ENCODE results near the gene CCDC85B. TPM values are rescaled to one million over a fixed set of nuclear protein-coding genes. Genes with fewer than 3 reads are reported as not detected.

Gene CCDC85B
- total and polyA plus RNA-seq, 2 of the 13 experiments (the other 11 are each of a cell fraction or from before 2014, with no cell fraction given), result 8.2 to 19.5 TPM

GRCh38 chr11:65861165-65861505 lies 29.3 kb upstream of the CCDC85B start (continued):
- TF ChIP-seq ZNF33B (CRISPR knock-in tag; IDR thresholded peaks at IDR 0.05) (no peak), HNF1A (IDR thresholded peaks at IDR 0.05; ENCODE audit: low read depth) (no peak), HNF1A (CRISPR knock-in tag; IDR thresholded peaks at IDR 0.05; ENCODE audit: borderline replicate concordance) (no peak), PPARG (CRISPR knock-in tag; conservative IDR thresholded peaks at IDR 0.05) (no peak), ZNF44 (CRISPR knock-in tag; IDR thresholded peaks at IDR 0.05) (0 out of 2 replicates have a peak, but pooled peaks have one; percentile 4), ZNF569 (CRISPR knock-in tag; IDR thresholded peaks at IDR 0.05; ENCODE audit: borderline replicate concordance) (0 out of 2 replicates have a peak, but pooled peaks have one; percentile 4), RARG (CRISPR knock-in tag; IDR thresholded peaks at IDR 0.05; ENCODE audit: low read depth) (0 out of 2 replicates have a peak, but pooled peaks have one; percentile 8), MYC (CRISPR knock-in tag; IDR thresholded peaks at IDR 0.05; ENCODE audit: borderline replicate concordance) (0 out of 2 replicates have a peak, but pooled peaks have one; percentile 5)

GRCh38 chr11:65861533-65862183 lies 28.8 kb upstream of the CCDC85B start:
- FAIRE-seq, result no peak
- Histone ChIP-seq H3K9ac (ENCODE audit: insufficient read depth, low read depth, low read length) (peak overlapping the region; percentile 89), H3K4me1 (ENCODE audit: insufficient read depth, low read length) (peaks cover 29% of the 10 kb centered on the region), H3K79me2 (ENCODE audit: insufficient read depth, low read length) (peaks cover 21% of the 10 kb centered on the region), H3K36me3 (replicated peaks in 1 of 2; ENCODE audit: control insufficient read depth in 1 of 2, insufficient read depth in 2 of 2, low read length in 2 of 2) (peaks cover 14 to 41% of the 10 kb centered on the region in 2 experiments; a peak in 4 of 5 replicates), H3K27me3 (ENCODE audit: control insufficient read depth in 1 of 2, insufficient read depth in 2 of 2, low read length in 2 of 2) (no peaks in the 10 kb centered on the region; a peak in 1 of 5 replicates), H3K27ac (ENCODE audit: extremely low read length, insufficient read depth, low read length) (peak overlapping the region; percentile 90), H3K4me3 (replicated peaks in 1 of 3; ENCODE audit: insufficient read depth in 1 of 3, low read depth in 2 of 3, low read length in 3 of 3) (peak overlapping the region; percentile 80 to 99 (median 89)), H2AFZ (ENCODE audit: low read length) (no peak overlapping the region), H3K4me2 (ENCODE audit: low read depth, low read length) (peak overlapping the region; percentile 100), H4K20me1 (ENCODE audit: insufficient read depth, low read length) (peaks cover 10% of the 10 kb centered on the region), H3K9me3 (ENCODE audit: low read length) (no peaks in the 10 kb centered on the region)
- DNase-seq (ENCODE audit: low spot score), result no peak
- ChIA-PET CTCF (ENCODE audit: low intra/inter-chr PET ratio, low total read pairs) (interaction anchor here (1.4 to 1.9 kb wide), 3 partner anchors 23 to 150 kb away, joined by 3 to 7 read pairs (median 6); no protein-coding TSS in a partner anchor), POLR2A (interaction anchor here (0.7 to 5.4 kb wide), 5 partner anchors 9 to 141 kb away, joined by 3 to 81 read pairs (median 20); partner anchors contain the start of genes BANF1, CCDC85B, EFEMP2 and EIF1AD)
- BruUV-seq (replicated peaks), result no TSS peak
- in situ Hi-C loops (cut with HindIII; ENCODE audit: extremely low pct_ligation_motif_present, low pct_unique_long_range_greater_than_20kb), result no loop called here
- no peak for ATAC-seq
- intact Hi-C loops (cut with micrococcal nuclease; ENCODE audit: unreplicated experiment), result no loop called here
- WGBS (ENCODE audit: low lambda C conversion rate), result 84% methylated on average over 10 of the region's 13 CpGs
- TF ChIP-seq ZNF609 (CRISPR knock-in tag; IDR thresholded peaks at IDR 0.05; ENCODE audit: borderline replicate concordance) (no peak), DMAP1 (CRISPR knock-in tag; IDR thresholded peaks at IDR 0.05) (no peak), MTF2 (CRISPR knock-in tag; IDR thresholded peaks at IDR 0.05; ENCODE audit: borderline replicate concordance) (no peak), ARID2 (CRISPR knock-in tag; IDR thresholded peaks at IDR 0.05; ENCODE audit: borderline replicate concordance) (no peak), IKZF4 (CRISPR knock-in tag; IDR thresholded peaks at IDR 0.05; ENCODE audit: borderline replicate concordance, low read depth, not compliant biosample characterization) (no peak), ZNF629 (CRISPR knock-in tag; conservative IDR thresholded peaks at IDR 0.05) (peak; percentile 51; the same call in 1 of the 2 replicates)

Data from HepG2 (cell line).